ENCODE results near the gene VPS18. TPM values are rescaled to one million over a fixed set of nuclear protein-coding genes. Genes with fewer than 3 reads are reported as not detected.
A peak's percentile ranks its signal among the peaks of the same experiment; 100 is the strongest.

Gene VPS18
- total and polyA plus RNA-seq, 2 experiments from 2014 or later = 5.9 to 42.5 TPM

- TF ChIP-seq REST (IDR thresholded peaks at IDR 0.05; ENCODE audit: unreplicated experiment) = no peak
- no peak for TF ChIP-seq POLR2AphosphoS5 (IDR thresholded peaks at IDR 0.05; ENCODE audit: low read depth)
- no peak for TF ChIP-seq JUNB (IDR thresholded peaks at IDR 0.05; ENCODE audit: unreplicated experiment)
- no peak for TF ChIP-seq EZH2 (IDR thresholded peaks at IDR 0.05; ENCODE audit: low read depth, unreplicated experiment)
- TF ChIP-seq CTCF (conservative IDR thresholded peaks at IDR 0.05; ENCODE audit: low read depth in 2 of 2) = no peak
Observed at GRCh38 chr15:40940296-40940801, 46.1 kb downstream of the VPS18 start (continued).

GRCh38 chr15:40941068-40941527 lies 46.8 kb downstream of the VPS18 start:
- H3F3A ChIP-seq (replicated peaks; ENCODE audit: low read depth) = peaks cover 17% of the 10 kb centered on the region
- H4K20me1 ChIP-seq (replicated peaks; ENCODE audit: insufficient read depth) = no peaks in the 10 kb centered on the region
- peak; percentile 11; the same call in 2 of the 3 replicates for ATAC-seq
- peak overlapping the region; percentile 71 for H3K4me3 ChIP-seq
- peaks cover 21% of the 10 kb centered on the region for H3K4me1 ChIP-seq (ENCODE audit: insufficient read depth)
- H3K9me2 ChIP-seq (ENCODE audit: insufficient read depth) = no peaks in the 10 kb centered on the region
- H3K27ac ChIP-seq (ENCODE audit: low read depth) = peak overlapping the region; percentile 66; the same call in 1 of the 2 replicates
- Mint-ChIP-seq H3K9me3 (no peaks in the 10 kb centered on the region; the same call in 2 of the 3 replicates), H3K4me3 (peak overlapping the region; percentile 69), H3K4me1 (peaks cover 38% of the 10 kb centered on the region), H3K27ac (peak overlapping the region; percentile 81; the same call in 1 of the 2 replicates), H3K36me3 (ENCODE audit: low read depth) (no peaks in the 10 kb centered on the region; the same call in 2 of the 3 replicates), H3K27me3 (ENCODE audit: insufficient read depth, low read depth, poor library complexity) (peaks cover 30% of the 10 kb centered on the region)
- peak overlapping the region; percentile 88 for H3K4me2 ChIP-seq
- no peak for DNase-seq (ENCODE audit: low spot score)
- H3K27me3 ChIP-seq (ENCODE audit: insufficient read depth) = peaks cover 24% of the 10 kb centered on the region
- H3K79me2 ChIP-seq (replicated peaks; ENCODE audit: insufficient read depth) = no peaks in the 10 kb centered on the region
- H3K36me3 ChIP-seq (ENCODE audit: insufficient read depth) = no peaks in the 10 kb centered on the region
- H2AFZ ChIP-seq = peak overlapping the region; percentile 95
- no peak for TF ChIP-seq REST (IDR thresholded peaks at IDR 0.05; ENCODE audit: unreplicated experiment)
- TF ChIP-seq NANOG (IDR thresholded peaks at IDR 0.05; ENCODE audit: borderline replicate concordance) = no peak
- TF ChIP-seq ETS1 (IDR thresholded peaks at IDR 0.05) = no peak
- TF ChIP-seq JUNB (IDR thresholded peaks at IDR 0.05; ENCODE audit: unreplicated experiment) = no peak
- no peak for TF ChIP-seq CTCF (conservative IDR thresholded peaks at IDR 0.05; ENCODE audit: low read depth in 2 of 2)
- no peak for TF ChIP-seq ZNF331 (CRISPR knock-in tag; IDR thresholded peaks at IDR 0.05; ENCODE audit: low read depth)
- no peak for TF ChIP-seq CREB1 (CRISPR knock-in tag; IDR thresholded peaks at IDR 0.05; ENCODE audit: low read depth)
- TF ChIP-seq STAT1 (IDR thresholded peaks at IDR 0.05; ENCODE audit: unreplicated experiment) = no peak
- TF ChIP-seq EZH2phosphoT487 (IDR thresholded peaks at IDR 0.05; ENCODE audit: unreplicated experiment) = no peak
- no peak for TF ChIP-seq POLR2AphosphoS5 (IDR thresholded peaks at IDR 0.05; ENCODE audit: low read depth)
- no peak for TF ChIP-seq EZH2 (IDR thresholded peaks at IDR 0.05; ENCODE audit: low read depth, unreplicated experiment)
- no peak for TF ChIP-seq ZNF114 (CRISPR knock-in tag; IDR thresholded peaks at IDR 0.05)
